CD14-positive monocyte (primary cell): ENCODE data around the gene CACNA1C. TPM values are rescaled to one million over a fixed set of nuclear protein-coding genes. Genes with fewer than 3 reads are reported as not detected.

Source experiments
- DNase-seq, 3 donors: peaks; one replicate each; pipeline ENCODE4 v3.0.0-alpha.2; 2011 to 2022
- H2AFZ ChIP-seq: 2 replicates; pipeline ENCODE4 v1.6.0; 2012; ENCODE audit warnings: mild to moderate bottlenecking, low read depth, low read length, inconsistent platforms; ENCODE audit not compliant: insufficient read depth, poor library complexity, severe bottlenecking
- H3K27ac ChIP-seq, 2 donors: 1 replicate in 1 of 2; 2 replicates in 1 of 2; pipeline ENCODE4 v1.5.1; 2012 to 2013; ENCODE audit warnings: low read length in 2 of 2, control low read depth in 1 of 2, inconsistent platforms in 1 of 2, low read depth in 1 of 2, mild to moderate bottlenecking in 1 of 2
- H3K27me3 ChIP-seq, 2 donors: one replicate each; pipeline versions ENCODE4 v1.6.0 to v1.6.1; 2011 to 2013; ENCODE audit warnings: low read length in 2 of 2; ENCODE audit not compliant: control insufficient read depth in 2 of 2, insufficient read depth in 2 of 2
- H3K36me3 ChIP-seq, 2 donors: replicated peaks in 1 of 2; 1 replicate in 1 of 2; 2 replicates in 1 of 2; pipeline versions ENCODE4 v1.5.1 to v1.6.1; 2012 to 2013; ENCODE audit warnings: low read length in 2 of 2, control low read depth in 1 of 2, inconsistent platforms in 1 of 2, mild to moderate bottlenecking in 1 of 2; ENCODE audit not compliant: insufficient read depth in 2 of 2, control insufficient read depth in 1 of 2
- H3K4me1 ChIP-seq, 2 donors: 1 replicate in 1 of 2; 2 replicates in 1 of 2; pipeline versions ENCODE4 v1.5.1 to v1.6.1; 2012 to 2013; ENCODE audit warnings: low read length in 2 of 2, control low read depth in 1 of 2, inconsistent platforms in 1 of 2, mild to moderate bottlenecking in 1 of 2, moderate library complexity in 1 of 2; ENCODE audit not compliant: insufficient read depth in 2 of 2, control insufficient read depth in 1 of 2
- H3K4me2 ChIP-seq: replicated peaks from 2 replicates; pipeline ENCODE3; 2012; ENCODE audit warnings: low read length, moderate library complexity, mild to moderate bottlenecking; ENCODE audit not compliant: poor library complexity, severe bottlenecking; ENCODE audit errors: extremely low read depth
- H3K4me3 ChIP-seq, 3 experiments: fragments of 200-600 bp in 1 of 3; sonication (generic) in 1 of 3; replicated peaks in 1 of 3; 1 replicate in 2 of 3; 2 replicates in 1 of 3; pipeline ENCODE4 v1.5.1; 2011 to 2013; ENCODE audit warnings: low read length in 3 of 3, mild to moderate bottlenecking in 3 of 3, control low read depth in 2 of 3, low read depth in 2 of 3, inconsistent platforms in 1 of 3, moderate library complexity in 1 of 3
- H3K79me2 ChIP-seq: 2 replicates; pipeline ENCODE4 v1.6.0; 2012; ENCODE audit warnings: mild to moderate bottlenecking, control low read depth, inconsistent platforms, low read length, moderate library complexity; ENCODE audit not compliant: insufficient read depth
- H3K9ac ChIP-seq: 2 replicates; pipeline ENCODE4 v1.6.0; 2017; ENCODE audit warnings: low read length, mild to moderate bottlenecking; ENCODE audit not compliant: insufficient read depth, poor library complexity, severe bottlenecking
- H3K9me3 ChIP-seq, 2 donors: replicated peaks in 1 of 2; 1 replicate in 1 of 2; 2 replicates in 1 of 2; pipeline versions ENCODE4 v1.5.1 to v1.6.1; 2012 to 2013; ENCODE audit warnings: low read length in 2 of 2, control low read depth in 1 of 2; ENCODE audit not compliant: control insufficient read depth in 1 of 2, insufficient read depth in 1 of 2
- H4K20me1 ChIP-seq: 2 replicates; pipeline ENCODE4 v1.6.0; 2012; ENCODE audit warnings: mild to moderate bottlenecking, low read length, control low read depth, moderate library complexity; ENCODE audit not compliant: insufficient read depth
- H3K27ac Mint-ChIP-seq, 7 donors: one replicate each; pipeline ENCODE4 v1.8.0; 2020; ENCODE audit warnings: mild to moderate bottlenecking in 7 of 7, mixed read lengths in 7 of 7, moderate library complexity in 6 of 7, inconsistent platforms in 2 of 7
- H3K27me3 Mint-ChIP-seq, 3 donors: one replicate each; pipeline ENCODE4 v1.8.0; 2021 to 2022; ENCODE audit warnings: low read depth in 3 of 3, mild to moderate bottlenecking in 3 of 3, mixed read lengths in 3 of 3, moderate library complexity in 3 of 3, inconsistent platforms in 1 of 3
- H3K36me3 Mint-ChIP-seq, 2 donors: one replicate each; pipeline ENCODE4 v1.8.0; 2020; ENCODE audit warnings: mixed read lengths in 2 of 2, inconsistent platforms in 1 of 2, mild to moderate bottlenecking in 1 of 2
- H3K4me1 Mint-ChIP-seq: one replicate; pipeline ENCODE4 v1.8.0; 2020; ENCODE audit warnings: mild to moderate bottlenecking, mixed read lengths
- H3K4me3 Mint-ChIP-seq, 2 donors: one replicate each; pipeline ENCODE4 v1.8.0; 2020; ENCODE audit warnings: mild to moderate bottlenecking in 2 of 2, mixed read lengths in 2 of 2, moderate library complexity in 1 of 2
- H3K9me3 Mint-ChIP-seq, 7 donors: one replicate each; pipeline ENCODE4 v1.8.0; 2020 to 2022; ENCODE audit warnings: mixed read lengths in 7 of 7, mild to moderate bottlenecking in 6 of 7, moderate library complexity in 6 of 7, inconsistent platforms in 2 of 7
- CTCF ChIP-seq: fragments of 200-600 bp; IDR thresholded peaks from one replicate; pipeline ENCODE4 v1.8.0; 2022; ENCODE audit warnings: antibody characterized with exemption, mild to moderate bottlenecking
- WGBS: methylation state at CpG from one replicate; pipeline ENCODE4 v1.1.5; 2013; ENCODE audit warnings: missing lambda C conversion rate; ENCODE audit not compliant: insufficient coverage; 5-methylcytosine and 5-hydroxymethylcytosine counted together
- intact Hi-C, 2 donors: fragments of 100-400 bp; cut with micrococcal nuclease; formaldehyde crosslinking; loops; one replicate each; pipeline versions ENCODE4 v1.15.0 to v1.15.1; 2023
- polyA plus RNA-seq, 3 donors: library from polyadenylated mRNA; depleted of rRNA in 1 of 3; unstranded in 2 of 3; stranded (reverse) in 1 of 3; fragments of 300-500 nt in 2 of 3; fragments of >200 nt in 1 of 3; fragmentation: Illumina TruSeq in 2 of 3; gene quantifications; 1 replicate in 2 of 3; 2 replicates in 1 of 3; pipeline ENCODE4 v1.2.3, GENCODE V29; 2012 to 2021

Gene CACNA1C
- polyA plus RNA-seq, 3 donors, result not detected

- no peaks in the 10 kb centered on the region for H3K4me1 ChIP-seq
- no peaks in the 10 kb centered on the region for H3K79me2 ChIP-seq
- no peaks in the 10 kb centered on the region for H3K4me1 Mint-ChIP-seq
- TF ChIP-seq CTCF, result no peak
- H3K9ac ChIP-seq, result no peak overlapping the region
- H3K27me3 Mint-ChIP-seq, result peaks cover 0 to 3% (median 3%) of the 10 kb centered on the region in 3 donors
- no peaks in the 10 kb centered on the region for H3K27me3 ChIP-seq
- intact Hi-C loops, result no loop called here
- H4K20me1 ChIP-seq, result no peaks in the 10 kb centered on the region
- no peak overlapping the region for H3K4me3 Mint-ChIP-seq
- H3K36me3 Mint-ChIP-seq, result no peaks in the 10 kb centered on the region
- H3K4me2 ChIP-seq, result no peak overlapping the region
- no peaks in the 10 kb centered on the region for H3K9me3 ChIP-seq
- H2AFZ ChIP-seq, result no peak overlapping the region
- no peak overlapping the region for H3K4me3 ChIP-seq
- H3K27ac Mint-ChIP-seq, result no peak overlapping the region
- peaks cover 0 to 4% (median 0%) of the 10 kb centered on the region in 7 donors for H3K9me3 Mint-ChIP-seq
- H3K27ac ChIP-seq, result no peak overlapping the region
- no peaks in the 10 kb centered on the region for H3K36me3 ChIP-seq
- DNase-seq, result no peak
- 100% methylated on average over 5 of the region's 7 CpGs for WGBS
Measured at GRCh38 chr12:2117541-2117940, 64.8 kb downstream of the CACNA1C start.

- peaks cover 0 to 4% (median 0%) of the 10 kb centered on the region in 7 donors for H3K9me3 Mint-ChIP-seq
Measured at GRCh38 chr12:2118061-2118460, 65.3 kb downstream of the CACNA1C start.

More at GRCh38 chr12:2118061-2118460, 65.3 kb downstream of the CACNA1C start:
- H3K4me3 Mint-ChIP-seq, result no peak overlapping the region
- DNase-seq, result no peak
- H3K27me3 ChIP-seq, result no peaks in the 10 kb centered on the region
- intact Hi-C loops, result no loop called here
- H3K4me1 Mint-ChIP-seq, result no peaks in the 10 kb centered on the region
- no peaks in the 10 kb centered on the region for H3K36me3 ChIP-seq
- H2AFZ ChIP-seq, result no peak overlapping the region
- H3K4me2 ChIP-seq, result no peak overlapping the region
- H3K4me3 ChIP-seq, result no peak overlapping the region
- no peaks in the 10 kb centered on the region for H3K4me1 ChIP-seq
- H3K9me3 ChIP-seq, result no peaks in the 10 kb centered on the region
- H3K27ac ChIP-seq, result no peak overlapping the region
- no peaks in the 10 kb centered on the region for H3K79me2 ChIP-seq
- no peaks in the 10 kb centered on the region for H3K36me3 Mint-ChIP-seq
- H3K27ac Mint-ChIP-seq, result no peak overlapping the region
- 95% methylated on average over 4 of the region's 5 CpGs for WGBS
- TF ChIP-seq CTCF, result no peak
- peaks cover 0 to 5% (median 3%) of the 10 kb centered on the region in 3 donors for H3K27me3 Mint-ChIP-seq
- H3K9ac ChIP-seq, result no peak overlapping the region
- H4K20me1 ChIP-seq, result no peaks in the 10 kb centered on the region
